Bronchial epithelial cell (primary cell): ENCODE measurements around the gene EPSTI1. TPM values are rescaled to one million over a fixed set of nuclear protein-coding genes. Genes with fewer than 3 reads are reported as not detected.

ENCODE experiments used
- DNase-seq: peaks from one replicate; pipeline ENCODE4 v3.0.0-alpha.2; 2010; ENCODE audit warnings: low read depth
- FAIRE-seq: peaks from 2 replicates; lab custom pipeline; 2011; peaks lifted over from hg19 to GRCh38; lab: Jason Lieb, UNC
- H3K27me3 ChIP-seq: 2 replicates; pipeline ENCODE4 v1.5.1; 2011; ENCODE audit warnings: low read length; ENCODE audit not compliant: control insufficient read depth, insufficient read depth
- H3K36me3 ChIP-seq: 2 replicates; pipeline ENCODE4 v1.5.1; 2011; ENCODE audit warnings: low read length; ENCODE audit not compliant: control insufficient read depth, insufficient read depth
- H3K4me3 ChIP-seq: 2 replicates; pipeline ENCODE4 v1.5.1; 2011; ENCODE audit warnings: mild to moderate bottlenecking, low read depth, low read length, control low read depth
- total RNA-seq: library from RNA; depleted of rRNA; stranded (reverse); fragments of >200 nt; gene quantifications from 2 replicates; pipeline ENCODE4 v1.2.1, GENCODE V29; 2014
- TF ChIP-seq, protein P1 (sequence below): IDR thresholded peaks from 2 replicates; pipeline ENCODE4 v1.5.1; 2011; ENCODE audit warnings: mild to moderate bottlenecking, moderate library complexity, low read length, control low read depth, inconsistent platforms; ENCODE audit not compliant: insufficient read depth, severe bottlenecking

EPSTI1 gene
- total RNA-seq, 1 donor from 2014 or later: 0.53 TPM

GRCh38 chr13:43008596-43008995 is 16.6 kb upstream of the EPSTI1 start:
- Histone ChIP-seq H3K27me3 (no peaks in the 10 kb centered on the region), H3K4me3 (no peak overlapping the region), H3K36me3 (no peaks in the 10 kb centered on the region)
- DNase-seq (no peak), FAIRE-seq (no peak)
- TF ChIP-seq, protein P1, sequence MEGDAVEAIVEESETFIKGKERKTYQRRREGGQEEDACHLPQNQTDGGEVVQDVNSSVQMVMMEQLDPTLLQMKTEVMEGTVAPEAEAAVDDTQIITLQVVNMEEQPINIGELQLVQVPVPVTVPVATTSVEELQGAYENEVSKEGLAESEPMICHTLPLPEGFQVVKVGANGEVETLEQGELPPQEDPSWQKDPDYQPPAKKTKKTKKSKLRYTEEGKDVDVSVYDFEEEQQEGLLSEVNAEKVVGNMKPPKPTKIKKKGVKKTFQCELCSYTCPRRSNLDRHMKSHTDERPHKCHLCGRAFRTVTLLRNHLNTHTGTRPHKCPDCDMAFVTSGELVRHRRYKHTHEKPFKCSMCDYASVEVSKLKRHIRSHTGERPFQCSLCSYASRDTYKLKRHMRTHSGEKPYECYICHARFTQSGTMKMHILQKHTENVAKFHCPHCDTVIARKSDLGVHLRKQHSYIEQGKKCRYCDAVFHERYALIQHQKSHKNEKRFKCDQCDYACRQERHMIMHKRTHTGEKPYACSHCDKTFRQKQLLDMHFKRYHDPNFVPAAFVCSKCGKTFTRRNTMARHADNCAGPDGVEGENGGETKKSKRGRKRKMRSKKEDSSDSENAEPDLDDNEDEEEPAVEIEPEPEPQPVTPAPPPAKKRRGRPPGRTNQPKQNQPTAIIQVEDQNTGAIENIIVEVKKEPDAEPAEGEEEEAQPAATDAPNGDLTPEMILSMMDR: no peak

- no peaks in the 10 kb centered on the region for H3K36me3 ChIP-seq
- peak; percentile 40 for FAIRE-seq
- no peak overlapping the region for H3K4me3 ChIP-seq
- H3K27me3 ChIP-seq: no peaks in the 10 kb centered on the region
- DNase-seq: peak; percentile 55
- TF ChIP-seq, protein P1: no peak
Observed at GRCh38 chr13:43006893-43007631, 15.0 kb upstream of the EPSTI1 start.

DNA sequence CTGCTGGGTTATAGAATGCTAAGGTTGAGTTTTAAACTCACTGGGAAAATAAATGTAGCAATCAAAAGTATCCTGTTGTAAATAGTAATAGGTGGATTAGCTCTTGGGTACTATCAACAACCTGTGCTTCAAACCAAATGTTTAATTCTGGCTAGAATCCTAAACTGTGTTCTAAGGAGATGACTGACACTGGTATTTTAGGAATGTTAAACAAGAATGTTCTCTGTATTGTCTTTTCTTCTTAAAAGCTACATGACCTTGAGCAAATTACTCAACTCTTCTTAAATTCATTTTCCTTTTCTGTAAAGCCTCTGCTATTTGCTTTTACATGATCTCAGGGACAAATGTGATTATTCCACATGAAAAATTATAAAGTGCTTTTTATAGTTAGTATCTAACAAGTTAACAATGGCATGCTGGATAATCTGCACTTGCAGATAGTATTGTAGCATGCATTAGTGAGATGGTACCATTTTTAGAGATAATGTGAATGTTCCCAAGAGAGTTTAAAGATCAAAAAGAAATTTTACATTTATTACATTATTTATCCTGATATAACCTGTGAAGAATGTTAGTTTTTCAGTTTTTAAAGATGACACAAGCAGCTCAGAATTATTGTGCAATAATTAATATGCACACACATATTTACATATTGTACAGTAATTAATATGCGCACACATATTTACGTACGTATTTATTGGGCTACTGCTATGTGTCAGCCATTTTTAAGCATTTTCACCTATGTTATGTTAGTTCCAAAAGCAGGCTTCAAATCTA is 13.6 kb upstream of the EPSTI1 start:
- no peaks in the 10 kb centered on the region for H3K27me3 ChIP-seq
- peak; percentile 39 for DNase-seq
- FAIRE-seq: no peak

GRCh38 chr13:43003729-43004128 is 11.7 kb upstream of the EPSTI1 start:
- TF ChIP-seq, protein P1: no peak
- FAIRE-seq: no peak
- H3K4me3 ChIP-seq: no peak overlapping the region

More for the DNA sequence above, 13.6 kb upstream of the EPSTI1 start:
- TF ChIP-seq, protein P1: no peak
- Histone ChIP-seq H3K36me3 (no peaks in the 10 kb centered on the region), H3K4me3 (no peak overlapping the region)

DNA sequence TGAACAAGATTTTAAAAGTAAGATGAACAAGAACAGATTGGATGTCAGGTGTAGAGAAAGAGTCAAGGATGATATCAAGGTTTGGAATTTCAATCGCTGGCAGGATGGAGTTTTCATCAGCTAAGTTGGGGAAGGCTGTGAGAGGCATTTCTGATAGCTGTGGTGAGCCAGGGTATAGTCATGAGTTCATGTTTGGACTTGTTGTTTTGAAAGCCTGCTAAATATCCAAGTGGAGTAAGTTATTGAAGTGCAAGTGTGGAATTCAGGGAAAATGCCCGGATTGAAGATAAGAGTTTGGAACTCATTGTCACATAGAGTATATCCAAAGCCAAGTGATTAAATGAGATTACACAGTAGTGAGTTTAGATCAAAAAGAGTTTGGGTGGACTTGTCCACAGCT is 11.0 kb upstream of the EPSTI1 start:
- TF ChIP-seq, protein P1: no peak
- H3K4me3 ChIP-seq: no peak overlapping the region
- no peaks in the 10 kb centered on the region for H3K27me3 ChIP-seq
- FAIRE-seq (peak; percentile 77), DNase-seq (peak; percentile 98)
- no peaks in the 10 kb centered on the region for H3K36me3 ChIP-seq

More at GRCh38 chr13:43003729-43004128, 11.7 kb upstream of the EPSTI1 start:
- DNase-seq: peak; percentile 52
- H3K27me3 ChIP-seq: no peaks in the 10 kb centered on the region
- H3K36me3 ChIP-seq: no peaks in the 10 kb centered on the region
